OCI-LY7 (cell line): ENCODE measurements around the gene S1PR5. TPM values are rescaled to one million over a fixed set of nuclear protein-coding genes. Genes with fewer than 3 reads are reported as not detected.
A peak's percentile ranks its signal among the peaks of the same experiment; 100 is the strongest.

Source experiments
- BruUV-seq: library from RNA; stranded (reverse); fragments of 400-500 nt; replicated peaks from 2 replicates; lab custom pipeline; 2021; lab: Mats Ljungman, UMichigan
- CTCF ChIA-PET: fragments of 300-600 bp; sonication (Branson Sonifier 250); formaldehyde crosslinking; loops from one replicate; lab custom pipeline; 2022; ENCODE audit warnings: antibody characterized with exemption; ENCODE audit not compliant: unreplicated experiment; lab: Charles Lee
- POLR2A ChIA-PET: fragments of 300-600 bp; sonication (Branson Sonifier 250); formaldehyde crosslinking; loops from one replicate; lab custom pipeline; 2022; ENCODE audit warnings: antibody characterized with exemption; lab: Charles Lee
- DNase-seq: peaks from one replicate; pipeline ENCODE4 v3.0.0-alpha.2; 2015; ENCODE audit warnings: low spot score
- H2AFZ ChIP-seq: fragments of 200-600 bp; sonication (generic), shearing (Covaris generic); 2 replicates; pipeline ENCODE4 v1.6.1; 2014; ENCODE audit warnings: mild to moderate bottlenecking, antibody characterized with exemption, low read length, moderate library complexity
- H3K27ac ChIP-seq: fragments of 200-600 bp; sonication (generic); 2 replicates; pipeline ENCODE4 v1.5.1; 2014; ENCODE audit warnings: mixed run types, low read depth, mild to moderate bottlenecking, moderate library complexity, low read length, inconsistent platforms; ENCODE audit not compliant: poor library complexity, severe bottlenecking
- H3K36me3 ChIP-seq: fragments of 200-600 bp; sonication (generic); 2 replicates; pipeline ENCODE4 v1.6.1; 2014; ENCODE audit warnings: mild to moderate bottlenecking, antibody characterized with exemption, low read length, moderate library complexity, mixed read lengths; ENCODE audit not compliant: insufficient read depth
- H3K4me1 ChIP-seq: fragments of 200-600 bp; sonication (generic); 2 replicates; pipeline ENCODE4 v1.5.1; 2014; ENCODE audit warnings: mild to moderate bottlenecking, low read length; ENCODE audit not compliant: insufficient read depth, poor library complexity, severe bottlenecking
- H3K4me2 ChIP-seq: fragments of 200-600 bp; sonication (generic); 2 replicates; pipeline ENCODE4 v1.6.1; 2014; ENCODE audit warnings: mild to moderate bottlenecking, low read length
- H3K4me3 ChIP-seq: fragments of 200-600 bp; sonication (generic); 2 replicates; pipeline ENCODE4 v1.5.1; 2014; ENCODE audit warnings: mild to moderate bottlenecking, low read depth, low read length; ENCODE audit not compliant: poor library complexity, severe bottlenecking
- H3K79me2 ChIP-seq: fragments of 200-600 bp; sonication (generic); 2 replicates; pipeline ENCODE4 v1.6.1; 2016; ENCODE audit warnings: low read depth, mild to moderate bottlenecking, low read length, moderate library complexity, mixed read lengths; ENCODE audit not compliant: insufficient read depth
- H3K9me2 ChIP-seq: fragments of 200-600 bp; sonication (generic); 2 replicates; pipeline ENCODE4 v1.6.1; 2016; ENCODE audit warnings: mild to moderate bottlenecking, low read length, mixed read lengths; ENCODE audit not compliant: insufficient read depth
- H3K9me3 ChIP-seq: fragments of 200-600 bp; sonication (generic); 2 replicates; pipeline ENCODE4 v1.6.1; 2014; ENCODE audit warnings: mild to moderate bottlenecking, mixed run types, low read length, mixed read lengths
- H4K20me1 ChIP-seq: fragments of 200-600 bp; sonication (generic); 2 replicates; pipeline ENCODE4 v1.6.1; 2014; ENCODE audit warnings: mild to moderate bottlenecking, antibody characterized with exemption, low read length, moderate library complexity, mixed read lengths; ENCODE audit not compliant: insufficient read depth
- CTCF ChIP-seq: fragments of 200-600 bp; sonication (generic); conservative IDR thresholded peaks from 2 replicates; pipeline ENCODE4 v1.5.1; 2014; ENCODE audit warnings: mild to moderate bottlenecking, antibody characterized with exemption, low read length, moderate library complexity, mixed read lengths
- EZH2phosphoT487 ChIP-seq: fragments of 200-600 bp; sonication (generic); IDR thresholded peaks from 2 replicates; pipeline ENCODE4 v1.6.1; 2018; ENCODE audit warnings: low read depth, borderline replicate concordance, mild to moderate bottlenecking, mixed run types, antibody characterized with exemption, low read length, moderate library complexity, mixed read lengths
- intact Hi-C: fragments of 100-400 bp; cut with micrococcal nuclease; formaldehyde crosslinking; loops from one replicate; pipeline ENCODE4 v1.10.0; 2022; ENCODE audit not compliant: unreplicated experiment
- total RNA-seq, 2 experiments: library from RNA; depleted of rRNA in 1 of 2; stranded (reverse); fragments of >200 nt in 1 of 2; shearing (Covaris generic) in 1 of 2; gene quantifications; 2 replicates each; pipeline ENCODE4 v1.2.3, GENCODE V29; 2014 to 2022

S1PR5 gene
- total RNA-seq, 2 experiments from 2014 or later, result not detected

- TF ChIP-seq EZH2phosphoT487 (no peak), CTCF (no peak)
- CTCF ChIA-PET, result no interaction called here
- H3K9me3 ChIP-seq, result no peaks in the 10 kb centered on the region
These were observed 30.7 kb downstream of the S1PR5 start for GRCh38 chr19:10486551-10486950.

DNA sequence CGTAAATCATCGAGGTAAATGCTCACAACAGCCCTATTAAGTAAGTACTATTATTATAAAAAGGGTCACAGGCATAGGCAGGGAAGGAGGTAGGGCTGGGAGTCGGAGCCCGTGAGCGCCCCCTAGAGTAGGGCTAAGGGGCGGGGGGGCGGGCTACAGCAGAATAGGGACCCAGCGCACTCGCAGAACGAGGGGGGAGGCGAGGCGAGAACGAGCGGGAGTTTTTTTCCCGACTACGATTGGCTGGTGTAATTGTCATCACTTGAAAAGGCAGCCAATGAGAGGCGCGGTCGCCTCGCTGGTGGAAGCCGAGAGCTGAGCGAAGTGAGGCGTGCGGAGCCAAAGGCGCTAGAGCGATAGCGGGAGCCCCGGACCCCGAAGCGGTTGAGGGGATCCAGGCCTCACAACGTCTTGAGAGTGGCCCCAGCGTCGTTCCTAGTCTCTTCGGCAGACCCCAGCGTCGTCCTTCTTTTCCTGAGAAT is 38.3 kb downstream of the S1PR5 start:
- TF ChIP-seq EZH2phosphoT487 (no peak), CTCF (peak; percentile 56)
- Histone ChIP-seq H3K9me2 (no peaks in the 10 kb centered on the region), H3K79me2 (no peaks in the 10 kb centered on the region), H3K4me1 (no peaks in the 10 kb centered on the region), H3K4me2 (no peak overlapping the region), H3K36me3 (peaks cover 4% of the 10 kb centered on the region; the same call in 1 of the 2 replicates), H4K20me1 (no peaks in the 10 kb centered on the region), H3K27ac (no peak overlapping the region), H3K9me3 (no peaks in the 10 kb centered on the region), H2AFZ (no peak overlapping the region), H3K4me3 (no peak overlapping the region)
- intact Hi-C loops, result no loop called here
- ChIA-PET POLR2A (no interaction called here), CTCF (interaction anchor here (0.7 kb wide), 1 partner anchor 51 kb away, joined by 4 read pairs; no protein-coding TSS in a partner anchor)
- no TSS peak for BruUV-seq
- peak; percentile 41 for DNase-seq

More at GRCh38 chr19:10486551-10486950, 30.7 kb downstream of the S1PR5 start:
- intact Hi-C loops, result no loop called here
- no peak overlapping the region for H3K4me2 ChIP-seq
- H3K4me3 ChIP-seq, result no peak overlapping the region
- DNase-seq, result no peak
- H3K36me3 ChIP-seq, result peaks cover 75% of the 10 kb centered on the region
- no peak overlapping the region for H3K27ac ChIP-seq
- POLR2A ChIA-PET, result no interaction called here
- H3K4me1 ChIP-seq, result no peaks in the 10 kb centered on the region
- H3K9me2 ChIP-seq, result no peaks in the 10 kb centered on the region
- BruUV-seq, result no TSS peak
- H4K20me1 ChIP-seq, result no peaks in the 10 kb centered on the region
- no peak overlapping the region for H2AFZ ChIP-seq
- peaks cover 3% of the 10 kb centered on the region; the same call in 1 of the 2 replicates for H3K79me2 ChIP-seq

- no TSS peak for BruUV-seq
- no peaks in the 10 kb centered on the region for H3K4me1 ChIP-seq
- no peaks in the 10 kb centered on the region for H3K79me2 ChIP-seq
- no peak overlapping the region for H3K27ac ChIP-seq
- ChIA-PET POLR2A (no interaction called here), CTCF (interaction anchor here (0.7 kb wide), 1 partner anchor 50 kb away, joined by 4 read pairs; no protein-coding TSS in a partner anchor)
- no peak overlapping the region for H2AFZ ChIP-seq
- no peaks in the 10 kb centered on the region for H3K9me2 ChIP-seq
- H3K4me3 ChIP-seq, result no peak overlapping the region
- H3K36me3 ChIP-seq, result no peaks in the 10 kb centered on the region
- TF ChIP-seq EZH2phosphoT487 (no peak), CTCF (no peak)
- no peaks in the 10 kb centered on the region for H4K20me1 ChIP-seq
- H3K4me2 ChIP-seq, result no peak overlapping the region
- DNase-seq, result no peak
- intact Hi-C loops, result no loop called here
- no peaks in the 10 kb centered on the region for H3K9me3 ChIP-seq
These were observed 38.8 kb downstream of the S1PR5 start for GRCh38 chr19:10478476-10478875.
